DMS53 treated with DMSO at 0.1 percent for 48 hours (cell line): ENCODE results near the gene STOX1.
A peak's percentile ranks its signal among the peaks of the same experiment; 100 is the strongest.
"Not testable (repeated sequence)": the region's sequence is repeated elsewhere in the genome, so short reads cannot be mapped to it uniquely, and the experiment has no call there.

Experiments
- DNase-seq: peaks from one replicate; lab custom pipeline; 2025; ENCODE audit not compliant: unreplicated experiment; lab: John Stamatoyannopoulos, UW

Gene STOX1, protein sequence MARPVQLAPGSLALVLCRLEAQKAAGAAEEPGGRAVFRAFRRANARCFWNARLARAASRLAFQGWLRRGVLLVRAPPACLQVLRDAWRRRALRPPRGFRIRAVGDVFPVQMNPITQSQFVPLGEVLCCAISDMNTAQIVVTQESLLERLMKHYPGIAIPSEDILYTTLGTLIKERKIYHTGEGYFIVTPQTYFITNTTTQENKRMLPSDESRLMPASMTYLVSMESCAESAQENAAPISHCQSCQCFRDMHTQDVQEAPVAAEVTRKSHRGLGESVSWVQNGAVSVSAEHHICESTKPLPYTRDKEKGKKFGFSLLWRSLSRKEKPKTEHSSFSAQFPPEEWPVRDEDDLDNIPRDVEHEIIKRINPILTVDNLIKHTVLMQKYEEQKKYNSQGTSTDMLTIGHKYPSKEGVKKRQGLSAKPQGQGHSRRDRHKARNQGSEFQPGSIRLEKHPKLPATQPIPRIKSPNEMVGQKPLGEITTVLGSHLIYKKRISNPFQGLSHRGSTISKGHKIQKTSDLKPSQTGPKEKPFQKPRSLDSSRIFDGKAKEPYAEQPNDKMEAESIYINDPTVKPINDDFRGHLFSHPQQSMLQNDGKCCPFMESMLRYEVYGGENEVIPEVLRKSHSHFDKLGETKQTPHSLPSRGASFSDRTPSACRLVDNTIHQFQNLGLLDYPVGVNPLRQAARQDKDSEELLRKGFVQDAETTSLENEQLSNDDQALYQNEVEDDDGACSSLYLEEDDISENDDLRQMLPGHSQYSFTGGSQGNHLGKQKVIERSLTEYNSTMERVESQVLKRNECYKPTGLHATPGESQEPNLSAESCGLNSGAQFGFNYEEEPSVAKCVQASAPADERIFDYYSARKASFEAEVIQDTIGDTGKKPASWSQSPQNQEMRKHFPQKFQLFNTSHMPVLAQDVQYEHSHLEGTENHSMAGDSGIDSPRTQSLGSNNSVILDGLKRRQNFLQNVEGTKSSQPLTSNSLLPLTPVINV

DNA sequence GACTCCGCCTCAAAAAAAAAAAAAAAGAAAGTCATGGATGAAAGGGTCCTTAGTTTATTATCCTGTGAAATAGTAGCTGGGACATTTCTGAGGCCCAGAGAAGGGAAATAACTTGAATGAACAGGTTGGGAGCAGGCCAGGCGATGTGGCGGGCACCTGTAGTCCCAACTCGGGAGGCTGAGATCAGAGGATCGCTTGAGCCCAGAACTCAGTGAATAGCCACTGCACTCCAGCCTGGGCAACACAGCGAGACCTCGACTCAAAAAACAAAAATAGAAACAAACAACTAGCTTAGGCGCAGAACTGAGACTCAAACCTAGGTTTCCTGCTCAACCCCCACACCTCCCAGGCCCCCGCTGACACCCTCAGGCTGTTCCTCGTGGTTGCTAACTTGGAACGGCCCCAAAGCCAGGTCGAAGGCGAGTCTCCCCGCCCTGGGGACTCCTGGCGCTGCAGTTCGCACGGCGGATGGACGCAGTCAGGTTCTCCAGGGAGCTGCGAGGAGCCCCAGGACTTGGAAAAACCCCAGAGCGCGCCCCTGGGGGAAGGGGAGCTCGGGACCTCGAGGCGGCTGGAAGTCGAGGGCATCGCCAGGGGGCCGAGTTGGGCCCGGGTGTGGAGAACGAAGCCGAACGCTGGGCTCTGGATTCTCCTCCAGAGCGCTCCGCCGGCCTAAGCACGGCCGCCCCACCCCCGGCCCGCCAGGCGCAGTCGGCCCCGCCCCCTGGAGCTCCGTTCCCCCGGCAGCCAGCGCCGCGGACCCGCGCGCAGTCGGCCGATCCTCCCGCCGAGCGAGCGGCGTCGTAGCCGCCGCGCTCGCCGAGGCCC, at the start of gene STOX1:
Gene STOX1 (plus strand): TSS at position 768 of the 828 bp plus-strand sequence. CDS start 93 bp downstream, outside the sequence.
- peak; percentile 70 for DNase-seq

DNA sequence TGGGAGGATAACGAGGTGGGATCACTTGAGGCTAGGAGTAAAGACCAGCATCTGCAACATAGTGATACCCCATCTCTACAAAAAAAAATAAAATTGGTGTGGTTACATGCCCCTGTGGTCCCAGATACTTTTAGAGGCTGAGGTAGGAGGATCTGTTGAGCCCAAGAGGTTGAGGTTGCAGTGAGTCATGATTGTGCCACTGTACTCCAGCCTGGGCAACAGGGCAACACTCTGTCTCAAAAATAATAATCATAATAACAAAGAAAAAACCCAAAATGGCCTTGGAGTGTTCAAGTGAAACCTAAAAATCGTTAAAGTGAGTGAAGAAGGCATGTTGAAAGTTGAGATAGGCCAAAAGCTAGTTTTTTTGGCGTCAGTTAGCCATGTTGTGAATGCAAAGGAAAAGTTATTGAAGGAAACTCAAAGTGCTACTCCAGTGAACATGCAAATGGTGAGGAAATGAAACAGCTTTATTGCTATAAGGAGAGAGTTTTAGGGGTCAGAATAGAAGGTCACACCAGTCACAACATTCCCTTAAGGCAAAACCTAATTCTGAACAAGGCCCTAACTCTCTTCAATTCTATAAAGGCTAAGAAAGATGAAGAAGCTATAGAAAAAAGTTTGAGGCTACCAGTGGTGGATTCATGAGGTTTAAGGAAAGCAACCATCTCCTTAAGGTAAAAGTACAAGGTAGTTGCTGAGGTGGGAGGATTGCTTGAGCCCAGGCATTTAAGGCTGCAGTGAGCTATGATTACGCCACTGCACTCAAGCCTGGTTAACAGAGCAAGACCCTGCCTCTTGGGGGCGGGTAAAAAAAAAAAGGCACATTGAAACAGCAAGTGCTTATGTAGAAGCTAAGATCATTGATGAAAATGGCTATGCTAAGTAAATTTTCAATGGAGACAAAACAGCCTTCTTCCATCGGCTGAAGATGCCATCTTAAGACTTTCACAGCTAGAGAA, 45.4 kb upstream of the STOX1 start:
- DNase-seq = no peak

DNA sequence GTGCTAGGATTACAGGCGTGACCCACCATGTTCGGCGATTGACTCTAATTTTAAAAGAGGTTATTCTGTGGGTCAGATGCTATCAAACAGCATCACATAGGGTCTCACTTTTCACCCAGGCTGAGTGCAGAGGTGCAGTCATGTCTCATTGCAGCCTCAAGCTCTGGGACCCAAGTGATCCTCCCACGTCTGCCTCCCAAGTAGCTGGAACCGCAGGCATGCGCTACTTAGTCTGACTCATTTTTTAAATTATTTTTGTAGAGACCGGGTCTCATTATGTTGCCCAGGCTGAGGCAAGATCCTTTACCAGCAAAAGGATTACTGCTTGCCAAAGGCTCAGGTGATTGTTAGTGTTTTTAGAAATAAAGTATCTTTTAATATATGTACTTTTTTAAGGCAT, 42.9 kb upstream of the STOX1 start:
- no peak for DNase-seq

DNA sequence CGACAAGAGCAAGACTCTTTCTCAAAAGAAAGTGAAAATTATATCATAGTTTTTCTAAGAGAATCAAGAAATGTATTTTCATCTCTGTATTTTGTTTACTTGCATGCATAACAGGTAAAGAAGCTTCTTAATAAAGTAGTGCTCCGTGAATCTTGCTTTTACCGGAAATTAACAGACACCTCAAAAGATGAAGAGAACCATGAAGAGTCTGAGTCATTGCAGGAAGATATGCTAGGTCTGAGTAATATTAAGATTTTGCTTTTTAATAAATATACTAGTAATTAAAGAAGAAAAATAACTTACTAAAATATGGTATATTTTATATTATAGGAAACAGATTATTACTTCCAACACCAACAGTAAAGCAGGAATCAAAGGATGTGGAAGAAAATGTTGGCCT, 39.5 kb upstream of the STOX1 start:
- DNase-seq = no peak

DNA sequence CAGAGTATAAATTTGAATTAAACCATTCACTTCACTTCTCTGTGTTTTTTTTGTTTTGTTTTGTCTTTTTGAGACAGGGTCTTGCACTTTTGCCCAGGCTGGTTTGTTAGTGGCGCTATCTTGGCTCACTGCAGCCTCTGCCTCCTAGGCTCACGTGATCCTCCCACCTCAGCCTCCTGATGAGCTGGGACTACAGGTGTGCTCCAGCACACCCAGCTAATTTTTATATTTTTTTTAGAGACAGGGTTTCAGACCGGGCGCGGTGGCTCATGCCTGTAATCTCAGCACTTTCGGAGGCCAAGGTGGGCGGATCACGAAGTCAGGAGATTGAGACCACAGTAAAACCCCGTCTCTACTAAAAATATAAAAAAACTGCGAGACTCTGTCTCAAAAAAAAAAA, 36.9 kb upstream of the STOX1 start:
- DNase-seq = no peak

DNA sequence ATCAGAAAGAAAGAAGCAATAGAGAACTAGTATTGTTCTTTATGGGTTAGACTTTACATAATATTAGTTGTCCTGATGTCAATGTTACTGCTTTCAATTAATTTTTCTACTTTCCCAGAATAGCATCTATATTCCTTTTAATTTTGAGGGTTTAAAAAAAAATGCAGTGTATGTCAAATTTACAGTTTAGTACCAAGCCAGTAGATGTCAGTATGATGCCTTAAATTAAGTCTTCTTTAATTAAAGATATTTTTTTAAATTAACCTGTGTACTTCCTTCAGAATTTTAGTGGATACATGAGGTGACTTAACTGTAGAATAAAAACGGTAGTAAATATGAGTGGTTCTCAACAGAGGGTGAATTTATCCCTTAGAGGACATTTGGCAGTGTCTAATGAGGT, 35.2 kb upstream of the STOX1 start:
- DNase-seq = no peak

DNA sequence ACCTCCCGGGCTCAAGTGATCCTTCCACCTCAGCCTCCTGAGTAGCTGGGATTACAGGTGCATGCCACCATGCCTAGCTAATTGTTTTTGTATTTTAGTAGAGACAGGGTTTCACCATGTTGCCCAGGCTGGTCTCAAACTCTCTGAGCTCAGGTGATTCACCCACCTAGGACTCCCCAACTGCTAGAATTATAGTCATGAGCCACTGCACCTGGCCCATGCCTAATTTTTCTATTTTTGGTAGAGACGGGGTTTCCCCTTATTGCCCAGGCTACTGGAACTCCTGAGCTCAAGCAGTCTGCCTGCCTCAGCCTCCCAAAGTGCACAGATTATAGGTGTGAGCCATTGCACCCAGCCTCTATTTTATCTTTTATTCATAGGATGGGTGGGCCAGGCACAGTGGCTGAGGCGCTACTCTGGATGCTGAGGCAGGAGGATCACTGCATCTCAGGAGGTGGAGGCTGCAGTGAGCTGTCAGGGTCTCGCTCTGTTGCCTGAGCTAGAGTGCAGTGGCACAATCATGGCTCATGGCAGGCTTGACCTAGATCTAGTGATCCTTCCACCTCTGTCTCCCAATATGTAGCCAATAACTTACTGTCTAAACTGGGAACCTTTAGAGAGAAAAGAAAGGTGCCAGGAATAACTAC, 31.3 kb upstream of the STOX1 start:
- DNase-seq = no peak

DNA sequence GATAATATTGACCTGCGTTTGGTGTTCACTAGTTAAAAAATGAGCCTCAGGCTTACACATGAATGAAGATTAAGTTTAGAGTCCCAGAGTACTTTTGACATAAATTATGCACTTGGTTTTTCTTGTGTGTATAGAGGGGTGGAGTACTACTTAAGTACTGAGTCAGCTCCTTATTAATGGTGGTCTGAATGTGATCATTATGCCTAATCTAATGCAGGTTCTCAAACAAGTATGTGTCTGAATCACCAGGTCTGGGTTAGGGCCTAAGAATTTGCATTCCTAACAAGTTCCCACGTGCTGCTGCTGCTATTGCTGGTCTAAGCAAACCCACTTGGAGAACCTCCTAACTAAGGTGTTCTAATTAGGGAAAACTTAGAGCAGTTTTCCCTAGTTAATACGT, 30.7 kb upstream of the STOX1 start:
- no peak for DNase-seq

DNA sequence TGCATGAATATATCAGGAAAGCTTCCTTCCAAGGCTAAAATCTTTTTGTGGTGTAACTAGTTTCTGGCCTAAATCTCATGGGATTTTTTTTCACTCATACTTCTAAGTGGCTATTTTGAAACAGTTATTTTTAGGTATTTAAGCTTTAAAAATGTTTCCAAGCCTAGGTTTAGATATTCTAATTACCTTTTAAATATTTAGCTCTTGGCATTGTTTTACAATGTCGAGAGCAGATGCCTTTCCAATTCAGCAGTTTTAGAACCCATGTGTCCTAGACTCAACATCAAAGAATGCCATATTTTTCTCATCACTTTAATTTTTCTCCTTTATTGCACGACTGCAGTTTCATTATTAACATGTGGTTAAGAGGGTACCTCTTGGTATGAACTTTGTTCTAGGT, 27.1 kb upstream of the STOX1 start:
- DNase-seq = no peak

DNA sequence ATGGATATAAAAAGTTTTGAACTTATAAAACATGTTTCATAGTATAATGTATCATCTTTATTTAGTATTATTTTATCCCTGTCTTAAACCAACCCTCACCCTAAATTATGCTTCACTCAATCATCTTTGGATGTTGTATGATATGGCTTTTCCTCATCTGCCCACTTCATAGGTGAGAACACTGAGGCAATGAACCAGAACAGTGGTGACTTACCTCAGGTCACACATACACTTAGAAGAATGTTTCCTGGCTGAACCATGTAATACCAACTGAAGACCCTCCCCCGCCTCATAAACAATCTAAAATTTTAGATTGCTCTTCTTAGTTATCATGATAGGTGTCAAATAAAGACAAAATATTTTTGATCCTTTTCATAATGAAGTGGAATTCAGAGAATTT, 22.6 kb upstream of the STOX1 start:
- no peak for DNase-seq

DNA sequence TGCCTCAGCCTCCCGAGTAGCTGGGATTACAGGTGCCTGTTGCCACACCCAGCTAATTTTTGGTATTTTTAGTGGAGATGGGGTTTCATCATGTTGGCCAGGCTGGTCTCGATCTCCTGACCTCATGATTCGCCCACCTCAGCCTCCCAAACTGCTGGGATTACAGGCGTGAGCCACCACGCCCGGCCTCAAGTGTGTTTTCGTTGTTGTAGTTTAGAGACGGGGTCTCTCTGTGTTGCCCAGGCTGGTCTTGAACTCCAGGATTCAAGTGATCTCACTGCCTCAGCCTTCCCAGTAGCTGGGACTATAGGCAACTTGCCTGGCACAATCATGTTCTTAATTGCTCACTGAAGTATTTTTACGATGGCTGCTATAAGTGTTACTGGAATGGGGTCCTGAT, 16.5 kb upstream of the STOX1 start:
- DNase-seq = not testable (repeated sequence)

DNA sequence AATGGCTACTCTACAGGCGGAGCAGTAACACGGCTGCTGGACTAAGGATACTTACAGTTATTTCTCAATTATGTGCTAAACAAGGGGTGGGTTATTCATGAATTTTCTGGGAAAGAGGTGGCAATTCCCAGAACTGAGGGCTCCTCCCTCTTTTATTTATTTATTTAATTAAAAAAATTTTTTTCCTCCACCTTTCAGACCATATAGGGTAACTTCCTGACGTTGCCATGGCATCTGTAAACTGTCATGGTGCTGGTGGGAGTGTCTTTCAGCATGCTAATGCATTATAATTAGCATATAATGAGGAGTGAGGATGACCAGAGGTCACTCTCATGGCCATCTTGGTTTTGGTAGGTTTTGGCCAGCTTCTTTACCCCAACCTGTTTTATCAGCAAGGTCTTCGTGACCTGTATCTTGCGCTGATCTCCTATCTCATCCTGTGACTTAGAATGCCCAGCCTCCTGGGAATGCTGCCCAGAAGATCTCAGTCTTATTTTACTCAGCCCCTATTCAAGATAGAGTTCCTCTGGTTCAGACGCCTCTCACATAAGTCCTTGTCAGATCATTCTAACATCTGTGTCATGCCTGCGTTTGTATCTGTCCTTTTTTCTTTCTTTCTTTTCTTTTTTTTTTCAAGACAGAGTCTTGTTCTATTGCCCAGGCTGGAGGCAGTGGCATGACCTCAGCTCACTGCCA, 15.9 kb upstream of the STOX1 start:
- no peak for DNase-seq

DNA sequence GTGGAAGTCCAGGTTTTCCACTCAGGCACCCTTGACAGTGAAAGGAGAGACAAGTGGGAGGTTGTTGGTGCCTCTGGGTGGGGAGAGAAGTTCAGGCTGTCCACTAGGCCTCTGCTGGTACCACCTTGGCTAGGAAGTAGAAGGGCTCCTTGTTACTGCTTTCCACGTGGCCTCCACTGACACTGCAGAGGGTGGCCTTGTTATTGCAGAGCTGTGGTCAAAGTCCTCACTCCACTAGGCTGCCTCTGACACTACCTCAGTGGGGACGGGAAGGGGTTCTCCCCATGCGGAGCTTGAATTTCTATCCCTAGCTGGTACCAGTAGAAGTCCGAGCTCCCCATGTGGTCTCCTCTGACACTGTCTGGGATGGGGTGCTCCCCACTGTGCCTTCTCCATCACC, 14.9 kb upstream of the STOX1 start:
- no peak for DNase-seq

DNA sequence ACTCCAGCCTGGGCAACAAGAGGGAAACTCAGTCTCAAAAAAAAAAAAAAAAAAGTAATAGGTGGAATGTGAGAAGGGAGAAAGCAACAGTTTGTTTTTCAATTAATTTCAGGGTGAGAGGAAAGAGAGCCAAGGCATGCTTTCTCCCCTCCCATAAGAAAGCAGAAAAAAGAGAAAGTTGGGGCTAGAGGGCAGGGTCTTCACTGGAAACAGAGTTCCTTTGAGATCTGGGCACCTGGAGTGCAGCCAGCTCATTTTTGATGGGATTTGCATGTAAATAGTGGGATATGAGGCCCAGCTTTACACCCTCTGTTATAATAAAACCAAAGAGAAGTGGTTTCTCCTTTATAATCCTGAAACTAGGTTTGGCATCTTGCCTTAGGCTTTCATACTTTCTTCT, 13.8 kb upstream of the STOX1 start:
- no peak for DNase-seq

DNA sequence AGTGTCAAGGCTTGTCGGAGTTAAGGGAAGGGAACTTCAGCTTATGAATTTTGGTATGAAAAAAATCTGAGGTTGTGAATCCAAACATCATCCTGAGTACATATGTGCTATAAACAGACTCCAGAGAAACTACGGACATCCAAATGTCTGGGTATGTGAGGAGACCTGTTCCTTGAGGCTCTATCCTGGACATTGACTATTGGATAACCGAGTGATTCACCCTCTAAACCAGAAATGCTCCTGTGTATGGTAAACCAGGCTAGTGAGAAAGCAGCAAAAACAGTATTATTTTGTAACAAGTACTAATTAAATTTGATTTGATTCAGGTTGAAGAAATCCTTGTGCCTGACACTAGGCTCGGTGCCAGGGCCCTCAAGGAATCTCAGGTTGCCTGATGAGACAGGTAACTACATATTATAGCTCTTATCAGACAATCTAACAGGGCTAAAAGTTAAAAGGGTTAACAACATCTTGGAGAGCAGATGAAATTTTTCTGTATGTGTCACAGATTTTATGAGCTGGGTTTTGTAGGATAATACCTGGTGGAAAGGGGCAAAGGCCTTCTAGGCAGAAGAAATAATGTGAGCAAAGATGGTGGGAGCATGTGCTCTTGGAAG, 10.4 kb upstream of the STOX1 start:
- no peak for DNase-seq

DNA sequence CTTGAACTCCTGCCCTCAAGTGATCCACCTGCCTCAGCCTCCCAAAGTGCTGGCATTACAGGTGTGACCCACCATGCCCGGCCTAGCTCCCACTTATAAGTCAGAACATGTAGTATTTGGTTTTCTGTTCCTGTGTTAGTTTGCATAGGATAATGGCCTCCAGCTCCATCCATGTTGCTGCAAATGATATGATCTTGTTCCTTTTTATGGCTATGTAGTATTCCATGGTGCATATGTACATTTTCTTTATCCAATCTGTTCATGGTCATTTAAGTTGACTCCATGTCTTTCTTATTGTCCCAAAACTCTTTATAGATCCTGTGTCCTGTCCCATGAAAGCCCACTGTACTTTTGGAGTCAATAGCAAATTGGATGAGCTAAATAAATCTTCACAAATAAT, 7.0 kb upstream of the STOX1 start:
- DNase-seq = not testable (repeated sequence)

DNA sequence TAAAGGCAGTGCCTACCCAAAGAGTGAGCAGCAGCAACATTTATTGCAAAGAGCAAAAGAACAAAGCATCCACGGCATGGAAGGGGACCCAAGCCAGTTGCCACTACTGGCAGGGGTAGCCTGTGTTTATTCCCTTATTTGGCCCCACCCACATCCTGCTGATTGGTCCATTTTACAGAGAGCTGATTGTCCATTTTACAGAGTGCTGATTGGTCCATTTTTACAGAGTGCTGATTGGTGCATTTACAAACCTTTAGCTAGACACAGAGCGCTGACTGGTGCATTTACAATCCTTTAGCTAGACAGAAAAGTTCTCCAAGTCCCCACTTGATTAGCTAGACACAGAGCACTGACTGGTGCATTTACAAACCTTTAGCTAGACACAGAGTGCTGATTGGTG, 4.7 kb upstream of the STOX1 start:
- DNase-seq = not testable (repeated sequence)

DNA sequence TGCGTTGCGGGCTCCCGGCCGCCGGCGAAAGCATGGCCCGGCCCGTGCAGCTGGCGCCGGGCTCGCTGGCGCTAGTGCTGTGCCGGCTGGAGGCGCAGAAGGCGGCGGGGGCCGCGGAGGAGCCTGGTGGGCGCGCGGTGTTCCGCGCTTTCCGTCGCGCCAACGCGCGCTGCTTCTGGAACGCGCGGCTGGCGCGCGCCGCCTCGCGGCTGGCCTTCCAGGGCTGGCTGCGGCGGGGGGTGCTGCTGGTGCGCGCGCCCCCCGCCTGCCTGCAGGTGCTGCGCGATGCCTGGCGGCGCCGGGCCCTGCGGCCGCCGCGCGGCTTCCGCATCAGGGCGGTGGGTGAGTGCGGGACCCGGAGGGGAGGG, 245 bp downstream of the STOX1 start:
- not testable (repeated sequence) for DNase-seq
